Stimulated activated CD4-positive, alpha-beta T cell treated with anti-CD3 and anti-CD28 coated beads, Interleukin-4, amount 100 ng/mL, for 24 hours (primary cell): ENCODE results near the gene ESYT1.
"Not testable (repeated sequence)": the region's sequence is repeated elsewhere in the genome, so short reads cannot be mapped to it uniquely, and the experiment has no call there.

ENCODE experiments used
- DNase-seq: peaks from one replicate; pipeline ENCODE4 v3.0.0-alpha.2; 2020

ESYT1 gene

GRCh38 chr12:56129942-56130495 is 2.0 kb downstream of the ESYT1 start:
- no peak for DNase-seq

GRCh38 chr12:56130876-56131275 is 2.8 kb downstream of the ESYT1 start:
- DNase-seq, result no peak

- DNase-seq, result no peak
These were observed 6.8 kb downstream of the ESYT1 start for GRCh38 chr12:56134897-56135296.

- no peak for DNase-seq
These were observed 9.9 kb downstream of the ESYT1 start for GRCh38 chr12:56137853-56138571.

GRCh38 chr12:56141946-56142784 is 14.1 kb downstream of the ESYT1 start:
- DNase-seq, result no peak

GRCh38 chr12:56143217-56143616 is 15.2 kb downstream of the ESYT1 start:
- no peak for DNase-seq

GRCh38 chr12:56143870-56144269 is 15.8 kb downstream of the ESYT1 start:
- no peak for DNase-seq

GRCh38 chr12:56145217-56145616 is 17.1 kb downstream of the ESYT1 start:
- no peak for DNase-seq

GRCh38 chr12:56146492-56147460 is 18.7 kb downstream of the ESYT1 start:
- no peak for DNase-seq

- no peak for DNase-seq
These were observed 22.5 kb downstream of the ESYT1 start for GRCh38 chr12:56150563-56150962.

GRCh38 chr12:56151672-56152131 is 23.6 kb downstream of the ESYT1 start:
- peak; percentile 77 for DNase-seq

GRCh38 chr12:56152132-56152755 is 24.2 kb downstream of the ESYT1 start, which contains the start of gene MYL6B:
Gene MYL6B, plus strand, starts transcription at chr12:56152587. Its CDS starts 1,332 bp downstream, at chr12:56153919.
- DNase-seq, result peak; percentile 96

- DNase-seq, result no peak
These were observed 24.9 kb downstream of the ESYT1 start for GRCh38 chr12:56152756-56153677.

- no peak for DNase-seq
These were observed 25.6 kb downstream of the ESYT1 start for GRCh38 chr12:56153678-56154065.

- no peak for DNase-seq
These were observed 26.2 kb downstream of the ESYT1 start for GRCh38 chr12:56154246-56154771.

- no peak for DNase-seq
These were observed 26.8 kb downstream of the ESYT1 start for GRCh38 chr12:56154818-56155217.

- no peak for DNase-seq
These were observed 27.3 kb downstream of the ESYT1 start for GRCh38 chr12:56155256-56155845.

GRCh38 chr12:56156464-56157200 is 28.6 kb downstream of the ESYT1 start:
- not testable (repeated sequence) for DNase-seq
